Activated T-cell treated with anti-CD3 and anti-CD28 coated beads, Interleukin-2, amount 50 U/mL, for 72 hours (primary cell): ENCODE measurements around the gene LIG3. TPM values are rescaled to one million over a fixed set of nuclear protein-coding genes. Genes with fewer than 3 reads are reported as not detected.
"Not testable (repeated sequence)": the region's sequence is repeated elsewhere in the genome, so short reads cannot be mapped to it uniquely, and the experiment has no call there.

ENCODE experiments used
- ATAC-seq, 2 donors: fragments of 150-1000 bp; cut with Tn5 transposase; replicated peaks in 1 of 2; 2 replicates each; pipeline ENCODE4 v1.10.0; 2021; ENCODE audit warnings: moderate library complexity in 2 of 2, mild to moderate bottlenecking in 1 of 2
- DNase-seq, 2 donors: peaks; one replicate each; pipeline ENCODE4 v3.0.0; 2021 to 2022; ENCODE audit warnings: mixed read lengths in 1 of 2
- H3K27ac Mint-ChIP-seq: one replicate; pipeline ENCODE4 v1.8.0; 2022; ENCODE audit warnings: mild to moderate bottlenecking, moderate library complexity, mixed read lengths
- H3K27me3 Mint-ChIP-seq: one replicate; pipeline ENCODE4 v1.8.0; 2022; ENCODE audit warnings: low read depth, mixed read lengths
- H3K36me3 Mint-ChIP-seq, 2 donors: one replicate each; pipeline ENCODE4 v1.8.0; 2022; ENCODE audit warnings: mixed read lengths in 2 of 2, mild to moderate bottlenecking in 1 of 2; ENCODE audit not compliant: insufficient read depth in 2 of 2
- H3K4me1 Mint-ChIP-seq: one replicate; pipeline ENCODE4 v1.8.0; 2022; ENCODE audit warnings: low read depth, mixed read lengths
- H3K4me3 Mint-ChIP-seq, 2 donors: one replicate each; pipeline ENCODE4 v1.8.0; 2022; ENCODE audit warnings: mild to moderate bottlenecking in 2 of 2, mixed read lengths in 2 of 2, moderate library complexity in 2 of 2
- H3K9me3 Mint-ChIP-seq, 2 donors: one replicate each; pipeline ENCODE4 v1.8.0; 2022; ENCODE audit warnings: mixed read lengths in 2 of 2
- total RNA-seq, 2 donors: library from RNA; stranded (reverse); gene quantifications; one replicate each; pipeline ENCODE4 v1.2.3, GENCODE V29; 2022

LIG3 gene
- total RNA-seq, 2 donors from 2014 or later, result 39.1 to 44.0 TPM

- Mint-ChIP-seq H3K27me3 (no peaks in the 10 kb centered on the region), H3K4me1 (peaks cover 16% of the 10 kb centered on the region), H3K9me3 (no peaks in the 10 kb centered on the region), H3K4me3 (no peak overlapping the region), H3K36me3 (peaks cover 0 to 20% of the 10 kb centered on the region in 2 donors), H3K27ac (no peak overlapping the region)
- ATAC-seq (no peak), DNase-seq (no peak)
Observed at GRCh38 chr17:34988644-34989043, 8.3 kb downstream of the LIG3 start.

- DNase-seq (no peak), ATAC-seq (no peak)
- Mint-ChIP-seq H3K27me3 (no peaks in the 10 kb centered on the region), H3K36me3 (peaks cover 0 to 18% of the 10 kb centered on the region in 2 donors), H3K4me1 (peaks cover 8% of the 10 kb centered on the region), H3K27ac (peak overlapping the region; percentile 25), H3K9me3 (no peaks in the 10 kb centered on the region), H3K4me3 (no peak overlapping the region)
Observed at GRCh38 chr17:34989473-34989872, 9.2 kb downstream of the LIG3 start.

- no peak for ATAC-seq
Observed at GRCh38 chr17:34990921-34991365, 10.6 kb downstream of the LIG3 start.

GRCh38 chr17:34991606-34992005 lies 11.3 kb downstream of the LIG3 start:
- DNase-seq, result no peak
- Mint-ChIP-seq H3K4me1 (no peaks in the 10 kb centered on the region), H3K27me3 (no peaks in the 10 kb centered on the region), H3K4me3 (no peak overlapping the region), H3K9me3 (no peaks in the 10 kb centered on the region), H3K36me3 (peaks cover 0 to 16% of the 10 kb centered on the region in 2 donors), H3K27ac (no peak overlapping the region)
- ATAC-seq, result no peak

More at GRCh38 chr17:34990921-34991365, 10.6 kb downstream of the LIG3 start:
- DNase-seq, result no peak
- Mint-ChIP-seq H3K27me3 (no peaks in the 10 kb centered on the region), H3K4me1 (no peaks in the 10 kb centered on the region), H3K9me3 (no peaks in the 10 kb centered on the region), H3K4me3 (no peak overlapping the region), H3K27ac (no peak overlapping the region), H3K36me3 (peaks cover 0 to 18% of the 10 kb centered on the region in 2 donors)

- H3K4me3 Mint-ChIP-seq, result no peak overlapping the region
- H3K36me3 Mint-ChIP-seq, result peaks cover 0 to 13% of the 10 kb centered on the region in 2 donors
- DNase-seq (no peak), ATAC-seq (no peak)
- peaks cover under 1% of the 10 kb centered on the region for H3K4me1 Mint-ChIP-seq
- H3K9me3 Mint-ChIP-seq, result no peaks in the 10 kb centered on the region
- peak overlapping the region; percentile 55 for H3K27ac Mint-ChIP-seq
- no peaks in the 10 kb centered on the region for H3K27me3 Mint-ChIP-seq
Observed at GRCh38 chr17:34993031-34993430, 12.7 kb downstream of the LIG3 start.

- DNase-seq (no peak), ATAC-seq (no peak)
- H3K27me3 Mint-ChIP-seq, result no peaks in the 10 kb centered on the region
- H3K27ac Mint-ChIP-seq, result no peak overlapping the region
- H3K36me3 Mint-ChIP-seq, result peaks cover 0 to 9% of the 10 kb centered on the region in 2 donors
- no peak overlapping the region for H3K4me3 Mint-ChIP-seq
- H3K4me1 Mint-ChIP-seq, result peaks cover 6% of the 10 kb centered on the region
- no peaks in the 10 kb centered on the region for H3K9me3 Mint-ChIP-seq
Observed at GRCh38 chr17:34996422-34997285, 16.3 kb downstream of the LIG3 start.

GRCh38 chr17:34997355-34997862 lies 17.1 kb downstream of the LIG3 start:
- Mint-ChIP-seq H3K9me3 (no peaks in the 10 kb centered on the region), H3K27ac (no peak overlapping the region), H3K36me3 (peaks cover 0 to 10% of the 10 kb centered on the region in 2 donors), H3K27me3 (no peaks in the 10 kb centered on the region), H3K4me3 (no peak overlapping the region), H3K4me1 (peaks cover 6% of the 10 kb centered on the region)
- DNase-seq, result no peak
- ATAC-seq, result no peak

- no peaks in the 10 kb centered on the region for H3K27me3 Mint-ChIP-seq
- peak; percentile 94 to 98 for ATAC-seq
- H3K9me3 Mint-ChIP-seq, result no peaks in the 10 kb centered on the region
- H3K4me3 Mint-ChIP-seq, result no peak overlapping the region
- peaks cover 6% of the 10 kb centered on the region for H3K4me1 Mint-ChIP-seq
- H3K27ac Mint-ChIP-seq, result peak overlapping the region; percentile 80
- DNase-seq, result peak; percentile 81 to 85
- H3K36me3 Mint-ChIP-seq, result peaks cover 0 to 10% of the 10 kb centered on the region in 2 donors
Observed at GRCh38 chr17:34998205-34998604, 17.9 kb downstream of the LIG3 start.

GRCh38 chr17:34999456-34999855 lies 19.1 kb downstream of the LIG3 start:
- no peak for ATAC-seq
- H3K27me3 Mint-ChIP-seq, result no peaks in the 10 kb centered on the region
- no peak for DNase-seq
- peak overlapping the region; percentile 71 for H3K27ac Mint-ChIP-seq
- H3K4me3 Mint-ChIP-seq, result no peak overlapping the region
- H3K4me1 Mint-ChIP-seq, result peaks cover 6% of the 10 kb centered on the region
- peaks cover 0 to 11% of the 10 kb centered on the region in 2 donors for H3K36me3 Mint-ChIP-seq
- no peaks in the 10 kb centered on the region for H3K9me3 Mint-ChIP-seq

- H3K4me1 Mint-ChIP-seq, H3K4me3 Mint-ChIP-seq, H3K9me3 Mint-ChIP-seq, H3K27me3 Mint-ChIP-seq, DNase-seq, H3K27ac Mint-ChIP-seq, ATAC-seq: not testable (repeated sequence)
- peaks cover 0 to 13% of the 10 kb centered on the region in 2 donors for H3K36me3 Mint-ChIP-seq
Observed at GRCh38 chr17:35000965-35001364, 20.7 kb downstream of the LIG3 start.

GRCh38 chr17:35001549-35001948 lies 21.2 kb downstream of the LIG3 start:
- ATAC-seq, result no peak
- Mint-ChIP-seq H3K9me3 (no peaks in the 10 kb centered on the region), H3K36me3 (peaks cover 0 to 13% of the 10 kb centered on the region in 2 donors)

GRCh38 chr17:35002876-35003551 lies 22.7 kb downstream of the LIG3 start:
- Mint-ChIP-seq H3K4me1 (peaks cover 5% of the 10 kb centered on the region), H3K4me3 (no peak overlapping the region), H3K9me3 (no peaks in the 10 kb centered on the region), H3K36me3 (peaks cover 0 to 13% of the 10 kb centered on the region in 2 donors), H3K27ac (no peak overlapping the region), H3K27me3 (no peaks in the 10 kb centered on the region)
- no peak for ATAC-seq
- no peak for DNase-seq

More at GRCh38 chr17:35001549-35001948, 21.2 kb downstream of the LIG3 start:
- Mint-ChIP-seq H3K27me3 (no peaks in the 10 kb centered on the region), H3K27ac (no peak overlapping the region), H3K4me3 (no peak overlapping the region), H3K4me1 (peaks cover 6% of the 10 kb centered on the region)
- no peak for DNase-seq

GRCh38 chr17:35003778-35004177 lies 23.5 kb downstream of the LIG3 start:
- ATAC-seq, result no peak

More at GRCh38 chr17:35003778-35004177, 23.5 kb downstream of the LIG3 start:
- no peak for DNase-seq
- Mint-ChIP-seq H3K9me3 (no peaks in the 10 kb centered on the region), H3K27me3 (no peaks in the 10 kb centered on the region), H3K4me1 (no peaks in the 10 kb centered on the region), H3K36me3 (peaks cover 0 to 14% of the 10 kb centered on the region in 2 donors), H3K27ac (no peak overlapping the region), H3K4me3 (no peak overlapping the region)
